Activated CD4-positive, alpha-beta T cell treated with anti-CD3 and anti-CD28 coated beads for 36 hours (primary cell): ENCODE measurements around the gene BDH2. TPM values are rescaled to one million over a fixed set of nuclear protein-coding genes. Genes with fewer than 3 reads are reported as not detected.

Source experiments
- ATAC-seq: fragments of 200-7000 bp; cut with Tn5 transposase; one replicate; pipeline ENCODE4 v1.10.0; 2021; ENCODE audit warnings: mild to moderate bottlenecking, moderate library complexity
- CTCF ChIA-PET: fragments of 350-600 bp; sonication (Branson Sonifier 250); formaldehyde crosslinking; loops from one replicate; lab custom pipeline; 2021; ENCODE audit warnings: antibody characterized with exemption; lab: Charles Lee
- POLR2A ChIA-PET: fragments of 350-600 bp; sonication (Branson Sonifier 250); formaldehyde crosslinking; loops from one replicate; lab custom pipeline; 2021; ENCODE audit warnings: antibody characterized with exemption, inconsistent platforms; lab: Charles Lee
- DNase-seq: peaks from one replicate; pipeline ENCODE4 v3.0.0-alpha.2; 2020
- H3K27ac Mint-ChIP-seq: one replicate; pipeline ENCODE4 v1.8.0; 2021; ENCODE audit warnings: mixed read lengths
- H3K27me3 Mint-ChIP-seq: one replicate; pipeline ENCODE4 v1.8.0; 2021; ENCODE audit warnings: mixed read lengths
- H3K36me3 Mint-ChIP-seq: one replicate; pipeline ENCODE4 v1.8.0; 2021; ENCODE audit warnings: low read depth, mixed read lengths
- H3K4me1 Mint-ChIP-seq: one replicate; pipeline ENCODE4 v1.8.0; 2021; ENCODE audit warnings: mixed read lengths
- H3K4me3 Mint-ChIP-seq: one replicate; pipeline ENCODE4 v1.8.0; 2021; ENCODE audit warnings: mild to moderate bottlenecking, moderate library complexity, mixed read lengths
- H3K9me3 Mint-ChIP-seq: one replicate; pipeline ENCODE4 v1.8.0; 2021; ENCODE audit warnings: low read depth, mixed read lengths
- intact Hi-C, 2 experiments: fragments of 100-400 bp; cut with DNase I in 1 of 2; cut with micrococcal nuclease in 1 of 2; formaldehyde crosslinking; loops; one replicate each; pipeline versions ENCODE4 v1.14.2 to v1.15.1; 2022 to 2024; cut with DNase I, micrococcal nuclease
- total RNA-seq, 2 experiments: library from RNA; stranded (reverse); gene quantifications; one replicate each; pipeline ENCODE4 v1.2.3, GENCODE V29; 2021

Gene BDH2
- total RNA-seq, 2 experiments from 2014 or later, result 12.7 to 14.8 TPM

DNA sequence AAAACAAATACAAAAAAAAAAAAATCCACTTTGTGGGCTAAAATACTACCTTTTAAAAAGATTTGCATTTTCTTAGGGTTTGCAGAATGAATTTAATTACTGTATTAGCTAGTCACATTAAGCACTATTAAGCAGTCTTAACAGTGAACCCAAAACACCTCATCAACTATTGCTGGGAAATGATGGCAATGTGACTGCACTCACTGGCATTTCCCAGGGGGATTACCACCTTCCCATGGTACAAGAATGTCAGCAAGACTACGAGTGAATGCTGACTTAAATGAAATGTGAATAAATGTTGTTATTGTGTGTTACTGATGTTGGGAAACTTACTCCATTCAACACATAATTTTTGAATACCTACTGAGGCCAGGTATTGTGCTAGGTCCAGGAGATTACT is 13.1 kb downstream of the BDH2 start:
- Mint-ChIP-seq H3K27me3 (no peaks in the 10 kb centered on the region), H3K4me3 (no peak overlapping the region), H3K27ac (no peak overlapping the region), H3K4me1 (peaks cover 1% of the 10 kb centered on the region), H3K9me3 (no peaks in the 10 kb centered on the region), H3K36me3 (peaks cover 13% of the 10 kb centered on the region)
- CTCF ChIA-PET, result interaction anchor here (7.4 kb wide), 1 partner anchor 13 kb away, joined by 35 read pairs; the partner anchor contains the start of gene BDH2
- POLR2A ChIA-PET, result no interaction called here
- intact Hi-C loops, result no loop called here
- ATAC-seq (no peak), DNase-seq (no peak)

- no peaks in the 10 kb centered on the region for H3K27me3 Mint-ChIP-seq
- ATAC-seq, result no peak
- ChIA-PET CTCF (interaction anchor here (7.4 kb wide), 1 partner anchor 14 kb away, joined by 35 read pairs; the partner anchor contains the start of gene BDH2), POLR2A (no interaction called here)
- intact Hi-C loops, result no loop called here
- no peak for DNase-seq
- H3K9me3 Mint-ChIP-seq, result no peaks in the 10 kb centered on the region
- no peak overlapping the region for H3K27ac Mint-ChIP-seq
- H3K4me1 Mint-ChIP-seq, result no peaks in the 10 kb centered on the region
- no peak overlapping the region for H3K4me3 Mint-ChIP-seq
- peaks cover 20% of the 10 kb centered on the region for H3K36me3 Mint-ChIP-seq
Observed at GRCh38 chr4:103085555-103086196, 14.0 kb downstream of the BDH2 start.

DNA sequence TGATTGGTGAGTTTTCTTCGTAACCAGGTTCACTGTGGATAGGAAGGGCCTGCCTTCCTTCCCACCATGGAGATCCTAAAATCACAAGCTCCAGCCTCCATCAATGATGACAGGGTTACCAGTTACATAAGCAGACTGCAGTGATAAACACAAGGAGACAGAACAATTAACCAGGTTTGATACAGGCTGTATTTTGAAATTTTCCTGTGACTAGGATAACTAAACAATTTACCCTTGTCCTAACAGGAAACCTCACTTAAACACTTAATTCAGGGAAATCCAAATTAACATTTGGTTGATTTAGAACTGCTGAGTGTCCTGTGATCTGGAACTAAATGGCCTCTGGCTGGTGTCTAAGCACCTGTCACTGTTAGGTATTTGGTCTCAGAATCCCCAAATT is 20.0 kb downstream of the BDH2 start:
- intact Hi-C loops, result loop anchor here in 1 of 2 experiments (5.0 kb wide), 1 partner anchor 212 kb away; the partner anchor contains the start of gene CISD2

DNA sequence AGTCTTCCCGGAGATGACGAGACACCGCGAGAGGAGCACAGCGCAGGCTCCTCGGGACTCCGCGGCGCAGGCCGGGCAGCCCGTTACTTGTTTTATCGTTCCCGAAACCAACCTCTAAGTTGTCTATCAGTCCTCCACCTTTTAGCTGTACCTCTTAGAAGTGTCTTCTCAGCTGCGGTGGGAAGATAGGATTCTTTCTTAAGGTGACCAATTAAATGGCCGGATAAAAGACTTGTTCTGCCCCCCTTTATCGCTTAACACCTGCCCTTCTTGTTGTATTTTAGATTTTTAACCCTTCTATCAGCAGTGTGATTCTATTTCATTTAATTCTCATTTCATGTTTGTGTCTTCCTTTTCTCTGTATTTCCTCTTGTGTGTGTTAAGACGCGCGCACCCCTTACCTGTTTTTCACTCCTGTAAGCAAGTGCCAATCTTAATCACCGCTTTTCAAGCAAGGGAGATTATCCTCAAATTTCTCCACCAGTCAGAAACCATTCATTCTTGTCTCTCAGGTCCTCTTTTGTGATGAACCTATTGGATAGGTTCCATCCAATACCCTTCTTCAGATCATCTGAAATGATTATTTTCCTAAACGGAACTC is 22.8 kb downstream of the BDH2 start, which contains the start of gene SLC9B2:
TSS of gene SLC9B2 (minus strand) at position 15 of the 601 bp plus-strand sequence. CDS start 9,211 bp downstream, outside the sequence.
- ChIA-PET POLR2A (interaction anchor here (0.6 to 0.7 kb wide), 2 partner anchors 525 to 732 kb away, joined by 3 read pairs; no protein-coding TSS in a partner anchor), CTCF (interaction anchor here (0.8 to 1.9 kb wide), 6 partner anchors 11 to 646 kb away, joined by 3 to 11 read pairs (median 4); partner anchors contain the start of gene BDH2)
- H3K36me3 Mint-ChIP-seq, result peaks cover 28% of the 10 kb centered on the region
- ATAC-seq (peak; percentile 69), DNase-seq (peak; percentile 33)
- H3K27me3 Mint-ChIP-seq, result no peaks in the 10 kb centered on the region
- peak within 1 kb of the TSS; percentile 84 for H3K4me3 Mint-ChIP-seq
- H3K9me3 Mint-ChIP-seq, result no peaks in the 10 kb centered on the region
- H3K27ac Mint-ChIP-seq, result peak within 1 kb of the TSS; percentile 99
- intact Hi-C loops, result loop anchor here (1.0 to 5.0 kb wide), 10 partner anchors 22 to 732 kb away; partner anchors contain the start of genes BDH2 (in 2 of the 2), SLC9B1 (in 2 of the 2), UBE2D3 (in 2 of the 2) and CISD2 (in 1 of the 2)
- H3K4me1 Mint-ChIP-seq, result peaks cover 45% of the 10 kb centered on the region

More for the DNA sequence above, 20.0 kb downstream of the BDH2 start:
- peaks cover 26% of the 10 kb centered on the region for H3K4me1 Mint-ChIP-seq
- ATAC-seq (no peak), DNase-seq (no peak)
- H3K4me3 Mint-ChIP-seq, result no peak overlapping the region
- H3K36me3 Mint-ChIP-seq, result peaks cover 13% of the 10 kb centered on the region
- CTCF ChIA-PET, result interaction anchor here (0.6 to 3.7 kb wide), 8 partner anchors 9 to 412 kb away, joined by 3 to 16 read pairs (median 4); no protein-coding TSS in a partner anchor
- H3K27ac Mint-ChIP-seq, result no peak overlapping the region
- POLR2A ChIA-PET, result interaction anchor here (0.6 kb wide), 1 partner anchor 492 kb away, joined by 4 read pairs; no protein-coding TSS in a partner anchor
- H3K9me3 Mint-ChIP-seq, result no peaks in the 10 kb centered on the region
- H3K27me3 Mint-ChIP-seq, result no peaks in the 10 kb centered on the region

GRCh38 chr4:103075894-103076746 is 23.5 kb downstream of the BDH2 start:
- Mint-ChIP-seq H3K4me1 (peaks cover 45% of the 10 kb centered on the region), H3K36me3 (peaks cover 24% of the 10 kb centered on the region), H3K4me3 (peak overlapping the region; percentile 84), H3K9me3 (no peaks in the 10 kb centered on the region), H3K27ac (peak overlapping the region; percentile 99), H3K27me3 (no peaks in the 10 kb centered on the region)
- POLR2A ChIA-PET, result interaction anchor here (0.5 to 0.7 kb wide), 3 partner anchors 24 to 731 kb away, joined by 3 to 4 read pairs (median 3); no protein-coding TSS in a partner anchor
- intact Hi-C loops, result loop anchor here (1.0 to 5.0 kb wide), 10 partner anchors 23 to 731 kb away; partner anchors contain the start of genes BDH2 (in 2 of the 2), SLC9B1 (in 2 of the 2), UBE2D3 (in 2 of the 2) and CISD2 (in 1 of the 2)
- ATAC-seq (peak; percentile 63), DNase-seq (peak; percentile 79)
- CTCF ChIA-PET, result interaction anchor here (0.8 to 2.0 kb wide), 7 partner anchors 11 to 645 kb away, joined by 3 to 13 read pairs (median 4); partner anchors contain the start of gene BDH2

DNA sequence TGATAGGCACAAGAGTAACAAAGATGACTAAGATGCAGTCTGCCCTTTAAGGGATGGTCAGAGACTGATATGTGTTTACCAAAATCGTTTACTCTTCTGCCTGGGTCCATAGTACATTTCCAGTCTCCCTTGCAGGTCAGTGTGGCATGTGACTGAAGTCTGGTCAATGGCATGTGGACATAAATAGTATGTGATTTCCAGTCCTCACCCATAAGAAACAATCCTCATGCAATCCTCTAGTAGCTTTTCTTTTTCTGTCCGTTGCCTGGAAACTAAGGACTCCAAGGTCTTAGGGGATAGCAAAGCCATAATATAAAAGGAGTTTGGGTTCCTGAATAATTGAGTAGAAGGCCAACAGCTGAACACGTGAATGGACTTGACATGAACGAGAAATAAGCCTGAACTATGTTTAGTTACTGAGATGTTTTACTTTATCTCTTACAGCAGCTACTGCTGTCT is 24.2 kb downstream of the BDH2 start:
- DNase-seq, result no peak
- intact Hi-C loops, result loop anchor here in 1 of 2 experiments (5.0 kb wide), 1 partner anchor 208 kb away; the partner anchor contains the start of gene CISD2
- H3K27ac Mint-ChIP-seq, result peak overlapping the region; percentile 99
- peaks cover 45% of the 10 kb centered on the region for H3K4me1 Mint-ChIP-seq
- H3K36me3 Mint-ChIP-seq, result peaks cover 21% of the 10 kb centered on the region
- peak; percentile 1 for ATAC-seq
- ChIA-PET CTCF (interaction anchor here (0.6 to 2.0 kb wide), 7 partner anchors 10 to 326 kb away, joined by 3 to 13 read pairs (median 3); partner anchors contain the start of gene BDH2), POLR2A (interaction anchor here (0.5 to 1.5 kb wide), 3 partner anchors 23 to 1425 kb away, joined by 4 to 6 read pairs (median 4); partner anchors contain the start of gene UBE2D3)
- H3K4me3 Mint-ChIP-seq, result peak overlapping the region; percentile 84
- no peaks in the 10 kb centered on the region for H3K27me3 Mint-ChIP-seq
- no peaks in the 10 kb centered on the region for H3K9me3 Mint-ChIP-seq

DNA sequence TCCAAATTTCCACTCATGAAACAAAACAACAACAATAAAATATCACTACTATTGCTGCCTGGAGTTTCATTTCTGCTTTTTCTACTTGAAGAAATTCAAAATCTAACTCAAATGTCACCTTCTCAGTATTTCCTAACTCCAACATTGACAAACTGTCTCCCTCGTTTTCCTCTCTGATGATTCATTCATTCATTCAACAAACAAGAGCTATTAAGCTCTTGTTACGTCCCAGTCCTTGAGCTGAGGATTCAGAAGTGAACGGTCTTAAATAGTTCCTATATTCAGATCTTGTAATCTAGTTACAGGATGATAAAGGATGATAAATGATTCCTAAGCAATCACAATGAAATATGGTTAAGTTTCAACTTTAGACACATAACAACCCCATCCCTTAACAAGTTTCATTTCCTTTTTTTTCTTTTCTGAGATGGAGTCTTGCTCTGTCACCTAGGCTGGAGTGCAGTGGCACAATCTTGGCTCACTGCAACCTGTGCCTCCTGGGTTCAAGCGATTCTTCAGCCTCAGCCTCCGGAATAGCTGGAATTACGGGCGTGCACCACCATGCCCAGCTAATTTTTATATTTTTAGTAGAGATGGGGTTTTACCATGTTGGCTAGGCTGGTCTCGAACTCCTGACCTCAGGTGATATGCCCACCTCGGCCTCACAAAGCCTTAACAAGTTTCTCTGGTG is 24.7 kb downstream of the BDH2 start:
- ChIA-PET CTCF (interaction anchor here (0.6 to 2.0 kb wide), 9 partner anchors 10 to 326 kb away, joined by 3 to 13 read pairs (median 3); partner anchors contain the start of gene BDH2), POLR2A (interaction anchor here (0.6 to 1.5 kb wide), 2 partner anchors 248 to 1425 kb away, joined by 4 to 6 read pairs; partner anchors contain the start of gene UBE2D3)
- peak overlapping the region; percentile 84 for H3K4me3 Mint-ChIP-seq
- no peaks in the 10 kb centered on the region for H3K9me3 Mint-ChIP-seq
- H3K36me3 Mint-ChIP-seq, result peaks cover 21% of the 10 kb centered on the region
- ATAC-seq, result peak; percentile 7
- H3K27me3 Mint-ChIP-seq, result no peaks in the 10 kb centered on the region
- H3K4me1 Mint-ChIP-seq, result peaks cover 45% of the 10 kb centered on the region
- peak overlapping the region; percentile 99 for H3K27ac Mint-ChIP-seq
- intact Hi-C loops, result loop anchor here in 1 of 2 experiments (5.0 kb wide), 1 partner anchor 208 kb away; the partner anchor contains the start of gene CISD2
- no peak for DNase-seq

- no peak overlapping the region for H3K27ac Mint-ChIP-seq
- peaks cover 44% of the 10 kb centered on the region for H3K4me1 Mint-ChIP-seq
- H3K4me3 Mint-ChIP-seq, result peak overlapping the region; percentile 84
- peaks cover 24% of the 10 kb centered on the region for H3K36me3 Mint-ChIP-seq
- no peaks in the 10 kb centered on the region for H3K27me3 Mint-ChIP-seq
- no peak for DNase-seq
- ATAC-seq, result no peak
- intact Hi-C loops, result no loop called here
- ChIA-PET POLR2A (interaction anchor here (0.5 to 1.5 kb wide), 3 partner anchors 247 to 812 kb away, joined by 3 to 6 read pairs (median 4); partner anchors contain the start of gene UBE2D3), CTCF (interaction anchor here (0.5 to 2.0 kb wide), 4 partner anchors 18 to 353 kb away, joined by 3 to 13 read pairs (median 3); no protein-coding TSS in a partner anchor)
- no peaks in the 10 kb centered on the region for H3K9me3 Mint-ChIP-seq
Observed at GRCh38 chr4:103073792-103074438, 25.7 kb downstream of the BDH2 start.

- CTCF ChIA-PET, result no interaction called here
- Mint-ChIP-seq H3K4me3 (no peak overlapping the region), H3K9me3 (no peaks in the 10 kb centered on the region), H3K4me1 (peaks cover 25% of the 10 kb centered on the region), H3K27ac (no peak overlapping the region), H3K27me3 (no peaks in the 10 kb centered on the region), H3K36me3 (peaks cover 45% of the 10 kb centered on the region)
- peak; percentile 69 for ATAC-seq
- POLR2A ChIA-PET, result no interaction called here
- intact Hi-C loops, result no loop called here
- DNase-seq, result no peak
Observed at GRCh38 chr4:103067841-103068547, 31.6 kb downstream of the BDH2 start.
